GM21526 (cell line): ENCODE results near the gene PCNT.
"Not testable (repeated sequence)": the region's sequence is repeated elsewhere in the genome, so short reads cannot be mapped to it uniquely, and the experiment has no call there.

ENCODE experiments used
- ATAC-seq: cut with Tn5 transposase; IDR thresholded peaks from one replicate; pipeline ENCODE4 v1.9.1; 2021; ENCODE audit warnings: moderate library complexity; ENCODE audit not compliant: unreplicated experiment, low FRiP score

The PCNT gene

DNA sequence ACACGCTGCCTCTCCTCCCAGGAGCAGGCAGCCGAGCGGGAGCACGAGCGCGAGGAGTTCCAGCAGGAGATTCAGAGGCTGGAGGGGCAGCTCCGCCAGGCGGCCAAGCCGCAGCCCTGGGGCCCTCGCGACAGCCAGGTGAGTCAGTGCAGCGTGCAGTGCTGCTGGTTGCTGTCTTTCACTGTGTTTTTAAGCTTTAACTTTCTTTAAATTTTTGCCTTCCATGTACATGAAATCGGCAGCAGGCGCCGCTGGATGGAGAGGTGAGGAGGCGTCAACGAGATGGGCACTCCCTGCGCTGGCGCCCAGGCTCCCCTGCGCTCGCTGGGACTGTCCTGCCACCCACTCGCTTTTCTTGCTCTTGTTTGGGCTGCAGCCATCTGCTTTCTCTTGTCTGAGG is 74.0 kb downstream of the PCNT start:
- ATAC-seq: no peak

DNA sequence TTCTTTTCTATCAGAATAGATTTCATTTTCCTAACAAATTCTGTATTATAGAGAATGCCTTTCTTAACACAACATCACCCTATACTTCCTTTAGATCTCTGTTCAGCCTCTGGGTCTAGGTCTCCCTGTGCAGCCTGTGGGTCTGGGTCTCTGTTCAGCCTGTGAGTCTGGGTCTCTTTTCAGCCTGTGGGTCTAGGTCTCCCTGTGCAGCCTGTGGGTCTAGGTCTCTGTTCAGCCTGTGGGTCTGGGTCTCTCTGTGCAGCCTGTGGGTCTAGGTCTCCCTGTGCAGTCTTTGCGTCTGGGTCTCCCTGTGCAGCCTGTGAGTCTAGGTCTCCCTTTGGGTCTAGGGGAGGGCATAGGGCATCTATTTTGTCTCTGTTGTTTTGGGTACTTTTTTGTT is 75.2 kb downstream of the PCNT start:
- no peak for ATAC-seq

DNA sequence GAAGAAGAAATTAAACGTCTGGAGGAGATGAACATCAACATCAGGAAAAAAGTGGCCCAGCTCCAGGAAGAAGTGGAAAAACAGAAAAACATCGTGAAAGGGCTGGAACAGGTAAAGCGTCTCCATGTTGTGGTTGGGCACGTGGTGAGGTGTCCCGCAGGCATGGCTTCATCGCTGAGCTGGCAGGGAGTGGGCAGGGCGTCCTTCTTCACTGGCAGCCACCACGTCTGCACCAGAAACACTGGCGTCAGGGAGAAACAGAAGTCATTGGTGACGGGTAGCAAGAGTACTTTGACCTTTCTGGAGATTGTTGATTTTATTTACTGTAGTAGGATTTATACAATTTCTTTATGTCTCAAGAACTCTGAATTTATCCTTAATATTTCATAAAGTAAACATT is 75.7 kb downstream of the PCNT start:
- ATAC-seq: no peak

DNA sequence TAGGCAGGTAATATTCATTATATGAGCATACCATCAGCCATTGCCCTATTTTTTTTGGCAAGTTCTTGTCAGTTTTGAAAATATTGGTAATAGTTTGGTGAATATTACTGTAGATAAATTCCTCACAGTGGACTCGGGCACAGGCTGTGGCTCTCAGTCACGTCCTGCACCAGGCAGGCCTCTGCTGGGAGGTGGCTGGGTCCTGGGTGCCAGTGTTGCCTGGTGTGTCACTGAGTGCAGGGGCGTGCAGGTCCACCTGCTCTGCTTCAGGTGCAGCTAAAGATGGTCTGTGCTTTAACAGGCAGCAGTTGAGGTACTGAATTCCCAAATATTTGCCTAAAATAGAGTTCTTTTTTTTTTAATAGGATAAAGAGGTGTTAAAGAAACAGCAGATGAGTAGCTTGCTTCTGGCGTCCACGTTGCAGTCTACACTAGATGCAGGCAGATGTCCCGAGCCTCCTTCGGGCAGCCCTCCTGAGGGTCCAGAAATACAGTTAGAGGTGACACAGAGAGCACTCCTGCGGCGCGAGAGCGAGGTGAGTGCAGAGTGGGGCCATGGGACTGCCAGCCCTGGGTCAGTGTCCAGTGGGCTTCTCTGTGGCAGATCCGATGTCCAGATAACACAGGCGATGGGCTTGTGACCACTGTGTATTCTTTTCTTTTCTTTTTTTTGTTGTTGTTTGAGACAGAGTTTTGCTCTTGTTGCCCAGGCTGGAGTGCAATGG is 77.4 kb downstream of the PCNT start:
- no peak for ATAC-seq

DNA sequence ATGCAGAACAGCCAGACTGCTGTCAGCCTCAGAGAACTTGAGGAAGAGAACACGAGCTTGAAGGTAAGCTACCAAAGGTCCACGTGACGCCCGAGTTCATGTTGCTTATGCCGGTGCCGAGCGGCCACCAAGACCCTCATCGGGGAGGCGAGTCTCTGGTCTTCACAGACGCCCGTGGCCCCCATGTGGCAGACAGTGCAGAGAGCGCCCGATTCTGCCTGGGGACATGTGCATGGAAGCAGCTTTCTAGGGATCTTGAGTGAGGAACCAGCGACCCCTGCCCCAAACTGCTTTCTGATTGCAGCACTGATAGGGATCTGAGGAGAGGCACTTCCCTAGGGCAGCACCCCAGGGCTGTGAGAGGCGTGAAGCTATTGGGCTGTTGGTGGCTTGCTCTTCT is 78.5 kb downstream of the PCNT start:
- no peak for ATAC-seq

DNA sequence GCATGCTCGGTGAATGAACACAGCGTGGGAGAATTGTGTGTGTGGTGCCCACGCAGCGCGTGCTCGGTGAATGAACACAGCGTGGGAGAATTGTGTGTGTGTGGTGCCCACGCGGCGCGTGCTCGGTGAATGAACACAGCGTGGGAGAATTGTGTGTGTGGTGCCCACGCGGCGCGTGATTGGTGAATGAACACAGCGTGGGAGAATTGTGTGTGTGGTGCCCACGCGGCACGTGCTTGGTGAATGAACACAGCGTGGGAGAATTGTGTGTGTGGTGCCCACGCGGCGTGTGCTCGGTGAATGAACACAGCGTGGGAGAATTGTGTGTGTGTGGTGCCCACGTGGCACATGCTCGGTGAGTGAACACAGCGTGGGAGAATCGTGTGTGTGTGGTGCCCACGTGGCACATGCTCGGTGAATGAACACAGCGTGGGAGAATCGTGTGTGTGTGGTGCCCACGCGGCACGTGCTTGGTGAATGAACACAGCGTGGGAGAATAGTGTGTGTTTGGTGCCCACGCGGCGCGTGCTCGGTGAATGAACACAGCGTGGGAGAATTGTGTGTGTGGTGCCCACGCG is 79.4 kb downstream of the PCNT start:
- ATAC-seq: not testable (repeated sequence)

DNA sequence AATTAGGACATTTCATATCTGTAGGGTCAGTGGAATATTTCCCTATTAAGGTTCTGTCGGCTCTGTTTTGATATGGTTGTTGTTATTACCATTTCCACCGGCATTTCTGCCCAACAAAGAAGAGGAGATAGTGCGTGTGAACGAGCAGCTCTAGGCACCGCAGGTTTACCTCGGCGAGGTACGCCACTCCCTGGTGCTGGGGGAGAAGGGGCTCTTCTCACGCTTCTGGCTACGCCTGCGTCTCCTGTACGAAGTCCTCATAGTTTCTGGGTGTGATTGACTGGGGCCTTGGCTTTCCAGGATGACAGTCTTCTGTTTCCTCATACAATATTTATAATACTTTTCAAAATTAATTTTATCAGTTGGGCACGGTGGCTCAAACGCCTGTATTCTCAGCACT is 80.3 kb downstream of the PCNT start:
- ATAC-seq: no peak

DNA sequence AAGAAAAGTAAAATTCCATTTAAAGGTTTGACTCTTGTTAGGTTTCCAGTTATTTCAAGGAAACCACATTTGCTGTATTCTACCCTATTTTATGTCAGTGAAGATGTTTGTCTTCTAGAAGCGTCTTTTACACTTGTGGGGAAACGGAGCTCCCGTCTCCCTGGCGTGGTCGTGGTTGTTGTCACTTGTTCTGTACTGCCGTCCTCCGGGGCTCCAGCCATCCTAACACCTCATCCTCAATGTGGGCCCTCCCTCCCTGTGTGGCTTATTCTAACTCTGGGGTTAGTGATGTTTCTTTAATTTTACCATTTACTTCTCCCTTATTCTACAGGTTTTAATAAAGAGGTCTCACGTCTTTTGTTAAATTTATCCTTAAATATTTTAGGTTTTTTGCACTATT is 82.0 kb downstream of the PCNT start:
- ATAC-seq: no peak

DNA sequence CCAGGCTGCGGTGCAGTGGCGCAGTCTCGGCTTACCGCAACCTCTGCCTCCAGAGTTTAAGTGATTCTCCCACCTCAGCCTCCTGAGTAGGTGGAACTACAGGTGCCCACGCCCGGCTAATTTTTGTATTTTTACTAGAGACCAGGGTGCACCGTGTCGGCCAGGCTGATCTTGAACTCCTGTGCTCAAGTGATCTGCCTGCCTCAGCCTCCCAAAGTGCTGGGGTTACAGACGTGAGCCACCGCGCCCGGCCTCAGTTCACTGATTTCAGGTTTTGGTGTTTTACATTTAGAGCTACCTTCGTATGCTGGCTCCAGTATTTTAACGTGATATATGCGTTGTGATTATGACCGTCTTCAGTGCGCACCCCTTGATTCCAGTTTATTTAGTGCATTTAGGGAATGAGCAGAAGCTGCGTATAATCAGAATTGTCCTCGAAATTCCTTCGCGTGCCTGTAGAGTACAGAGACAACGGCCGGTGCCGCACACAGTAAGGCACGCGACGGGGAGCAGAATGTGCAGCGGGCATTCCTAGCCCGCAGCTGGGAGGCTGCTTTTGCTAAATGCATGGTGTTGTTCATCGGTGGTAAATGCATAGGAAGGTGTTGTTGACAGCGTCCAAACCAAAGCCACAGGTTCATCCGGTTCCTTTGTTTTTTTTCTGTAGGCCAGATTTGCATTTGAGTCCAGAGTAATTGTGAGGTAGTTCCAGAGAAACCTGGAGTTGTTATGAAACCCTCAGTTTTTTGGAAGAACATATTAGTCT is 85.9 kb downstream of the PCNT start:
- ATAC-seq: no peak

DNA sequence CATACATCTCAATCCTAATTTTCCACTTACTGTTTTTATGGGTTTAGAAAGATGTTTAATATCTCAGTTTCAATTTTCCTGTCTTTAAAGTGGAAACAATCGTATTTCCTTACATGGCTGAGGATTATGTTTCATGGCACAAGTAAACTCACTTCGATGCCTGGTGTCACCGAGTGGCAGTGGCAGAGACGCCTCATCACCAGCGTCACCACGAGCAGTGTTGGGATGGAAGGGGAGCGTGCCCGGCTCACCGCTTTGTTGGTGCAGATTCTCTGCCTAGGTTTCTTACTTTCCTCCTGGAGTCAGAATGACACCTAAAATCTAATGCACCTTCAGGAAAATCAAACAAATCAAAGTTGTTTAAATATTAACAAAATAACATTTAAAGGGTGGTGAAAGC is 86.6 kb downstream of the PCNT start:
- no peak for ATAC-seq

DNA sequence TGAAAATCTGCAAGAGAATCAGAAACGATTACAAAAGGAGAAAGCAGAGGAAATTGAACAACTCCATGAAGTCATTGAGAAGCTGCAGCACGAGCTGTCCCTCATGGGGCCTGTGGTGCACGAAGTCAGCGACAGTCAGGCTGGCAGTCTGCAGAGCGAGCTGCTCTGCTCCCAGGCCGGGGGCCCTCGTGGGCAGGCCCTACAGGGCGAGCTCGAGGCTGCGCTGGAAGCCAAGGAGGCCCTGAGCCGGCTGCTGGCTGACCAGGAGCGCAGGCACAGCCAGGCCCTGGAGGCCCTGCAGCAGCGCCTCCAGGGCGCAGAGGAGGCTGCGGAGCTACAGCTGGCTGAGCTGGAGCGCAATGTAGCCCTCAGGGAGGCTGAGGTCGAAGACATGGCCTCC is 87.3 kb downstream of the PCNT start:
- ATAC-seq: no peak

DNA sequence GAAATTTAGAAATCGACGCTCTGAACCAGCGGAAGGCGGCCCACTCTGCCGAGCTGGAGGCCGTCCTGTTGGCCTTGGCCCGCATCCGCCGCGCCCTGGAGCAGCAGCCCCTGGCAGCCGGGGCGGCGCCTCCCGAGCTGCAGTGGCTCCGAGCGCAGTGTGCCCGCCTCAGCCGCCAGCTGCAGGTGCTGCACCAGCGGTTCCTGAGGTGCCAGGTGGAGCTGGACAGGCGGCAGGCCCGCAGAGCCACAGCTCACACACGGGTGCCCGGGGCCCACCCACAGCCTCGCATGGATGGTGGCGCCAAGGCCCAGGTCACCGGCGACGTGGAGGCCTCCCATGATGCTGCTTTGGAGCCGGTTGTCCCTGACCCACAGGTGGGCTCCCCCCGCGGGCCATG is 87.7 kb downstream of the PCNT start:
- no peak for ATAC-seq

DNA sequence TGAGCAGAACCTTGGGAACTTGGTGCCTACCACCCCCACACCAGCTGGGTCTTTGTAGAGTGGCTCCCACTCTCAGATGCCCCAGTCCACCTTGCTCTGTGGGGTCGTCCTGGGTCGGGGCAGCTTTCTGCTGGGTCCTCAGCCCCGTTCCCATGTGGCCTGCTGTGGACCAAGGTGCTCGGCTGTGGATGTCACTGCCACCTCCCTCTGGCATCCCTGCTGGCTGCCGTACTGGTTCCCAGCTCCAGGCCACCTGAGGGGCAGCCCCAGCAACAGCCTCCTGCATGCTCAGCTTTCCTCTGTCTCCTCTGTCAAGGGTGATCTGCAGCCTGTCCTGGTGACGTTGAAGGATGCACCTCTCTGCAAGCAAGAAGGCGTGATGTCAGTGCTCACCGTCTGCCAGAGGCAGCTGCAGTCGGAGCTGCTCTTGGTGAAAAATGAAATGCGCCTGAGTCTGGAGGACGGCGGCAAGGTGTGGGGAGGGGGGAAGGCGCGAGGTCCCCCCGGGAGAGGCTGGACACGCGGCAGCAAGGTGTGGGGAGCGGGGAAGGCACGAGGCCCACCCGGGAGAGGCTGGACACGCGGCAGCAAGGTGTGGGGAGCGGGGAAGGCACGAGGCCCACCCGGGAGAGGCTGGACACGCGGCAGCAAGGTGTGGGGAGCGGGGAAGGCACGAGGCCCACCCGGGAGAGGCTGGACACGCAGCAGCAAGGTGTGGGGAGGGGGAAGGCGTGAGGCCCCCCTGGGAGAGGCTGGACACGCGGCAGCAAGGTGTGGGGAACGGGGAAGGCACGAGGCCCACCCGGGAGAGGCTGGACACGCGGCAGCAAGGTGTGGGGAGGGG is 88.8 kb downstream of the PCNT start:
- ATAC-seq: no peak

DNA sequence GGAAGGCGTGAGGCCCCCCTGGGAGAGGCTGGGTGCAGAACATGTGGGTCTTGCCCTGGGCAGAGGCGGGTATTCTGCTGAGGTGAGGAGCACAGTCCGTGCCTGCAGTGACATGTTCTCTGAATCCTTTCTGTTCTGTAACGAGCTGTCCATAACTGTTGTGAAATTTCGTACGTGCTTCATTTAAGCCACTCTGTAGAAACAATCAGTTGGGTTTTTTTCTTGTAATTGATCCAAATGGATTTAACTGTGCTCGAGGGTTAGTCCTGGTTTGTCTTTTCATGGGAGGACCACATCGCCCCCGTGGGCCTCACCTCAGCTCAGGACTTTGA is 89.4 kb downstream of the PCNT start:
- ATAC-seq: no peak

DNA sequence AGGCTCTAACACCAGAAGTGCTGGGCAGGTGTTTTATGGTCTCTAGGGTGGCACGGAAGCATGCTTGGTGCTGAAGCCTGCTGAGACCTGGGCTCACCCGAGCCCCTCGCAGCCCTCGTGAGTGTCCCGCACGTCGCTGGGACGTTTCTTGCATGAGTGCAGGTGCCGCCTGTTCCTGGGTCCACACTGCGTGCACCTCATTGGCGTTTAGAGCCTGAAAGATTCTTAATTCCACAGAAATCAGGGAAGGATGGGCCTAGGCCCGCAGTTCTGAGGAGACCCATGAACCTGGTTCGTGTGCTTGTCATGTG is 91.0 kb downstream of the PCNT start:
- no peak for ATAC-seq

DNA sequence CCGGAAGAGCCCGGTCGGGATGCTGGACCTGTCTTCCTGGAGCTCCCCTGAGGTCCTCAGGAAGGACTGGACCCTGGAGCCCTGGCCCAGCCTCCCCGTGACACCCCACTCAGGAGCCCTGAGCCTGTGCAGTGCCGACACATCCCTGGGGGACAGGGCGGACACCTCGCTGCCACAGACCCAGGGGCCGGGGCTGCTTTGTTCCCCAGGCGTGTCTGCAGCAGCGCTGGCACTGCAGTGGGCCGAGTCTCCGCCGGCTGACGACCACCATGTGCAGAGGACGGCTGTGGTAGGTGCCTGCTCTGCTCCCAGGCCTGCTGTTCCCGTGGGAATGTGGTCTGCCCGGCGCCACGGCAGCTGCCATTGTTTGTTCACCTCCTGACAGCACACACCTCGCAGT is 92.6 kb downstream of the PCNT start:
- no peak for ATAC-seq

DNA sequence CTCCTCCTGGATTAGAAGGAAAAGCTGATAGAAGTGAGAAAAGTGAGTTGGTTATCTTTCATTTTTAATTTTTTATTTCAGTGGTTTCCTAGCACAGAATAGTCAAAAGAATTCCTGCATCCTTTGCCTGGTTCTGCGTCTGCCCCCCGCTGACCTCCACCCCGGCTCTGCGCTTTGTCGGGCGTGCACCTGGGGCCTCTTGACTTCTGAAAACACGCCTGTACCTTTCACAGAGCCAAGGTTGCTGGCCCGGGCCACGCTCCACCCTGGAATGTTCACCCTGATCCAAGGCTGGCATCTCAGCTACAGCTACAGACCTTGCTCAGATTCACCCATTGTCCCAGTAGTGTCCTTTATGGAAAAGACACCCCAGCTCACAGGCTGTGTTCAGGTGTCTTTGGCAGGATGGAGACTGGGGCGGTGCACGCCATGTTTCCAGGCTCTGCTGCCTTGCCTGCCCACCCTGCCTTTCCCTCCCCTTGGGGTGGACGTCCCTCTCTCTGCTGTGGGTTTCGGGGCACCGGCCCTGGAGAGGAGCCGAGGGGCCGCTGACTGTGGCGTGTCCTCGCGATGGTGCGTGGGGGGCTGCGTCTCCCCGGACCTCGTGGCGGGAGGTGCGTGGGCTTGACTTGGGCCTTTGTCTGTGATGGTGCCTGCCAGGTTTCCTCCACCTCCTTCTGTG is 94.5 kb downstream of the PCNT start:
- no peak for ATAC-seq

DNA sequence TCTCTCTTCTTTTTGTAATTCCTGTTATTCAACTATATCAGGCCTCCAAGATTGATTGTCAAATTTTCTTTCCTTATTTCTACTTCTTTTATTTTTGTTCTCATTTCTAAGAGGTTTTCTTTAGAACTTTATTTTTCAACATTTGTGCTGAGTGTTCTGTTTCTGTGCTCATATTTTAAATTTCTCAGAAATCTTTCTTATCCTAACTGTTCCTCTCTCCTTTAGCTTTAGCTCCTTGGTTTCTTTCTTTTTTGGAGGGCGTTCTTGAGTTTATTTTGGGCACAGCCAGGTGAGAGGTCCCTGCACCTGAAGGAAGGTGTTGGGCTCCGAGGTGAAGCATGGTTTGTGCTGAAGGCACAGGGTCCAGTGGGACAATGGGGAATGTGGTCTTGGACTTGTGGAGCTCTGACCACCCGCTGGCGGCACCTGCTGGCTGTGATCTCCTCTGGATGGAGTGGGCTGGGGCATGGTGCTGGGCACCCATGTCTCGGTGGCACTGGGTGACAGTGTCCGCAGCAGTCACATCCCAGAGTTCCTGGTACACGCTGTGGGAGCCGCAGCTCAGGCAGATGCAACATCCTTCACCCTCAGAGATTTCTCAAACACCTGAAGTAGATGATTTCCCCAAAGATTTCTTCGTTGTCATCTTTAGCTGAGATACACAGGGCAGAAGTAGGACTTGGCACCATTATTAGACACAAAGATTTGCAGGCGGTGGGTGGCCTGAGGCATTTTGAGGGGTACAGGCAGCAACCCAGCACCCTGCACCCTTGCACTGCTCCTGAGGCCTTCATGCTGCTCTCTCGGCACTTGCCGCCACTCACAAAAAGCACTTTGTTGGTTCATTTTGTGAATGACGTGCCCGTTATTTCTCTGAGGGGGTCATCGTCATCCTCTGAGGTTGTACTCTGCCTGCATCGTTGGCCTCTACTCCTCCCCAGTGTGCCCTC is 96.6 kb downstream of the PCNT start:
- ATAC-seq: no peak

DNA sequence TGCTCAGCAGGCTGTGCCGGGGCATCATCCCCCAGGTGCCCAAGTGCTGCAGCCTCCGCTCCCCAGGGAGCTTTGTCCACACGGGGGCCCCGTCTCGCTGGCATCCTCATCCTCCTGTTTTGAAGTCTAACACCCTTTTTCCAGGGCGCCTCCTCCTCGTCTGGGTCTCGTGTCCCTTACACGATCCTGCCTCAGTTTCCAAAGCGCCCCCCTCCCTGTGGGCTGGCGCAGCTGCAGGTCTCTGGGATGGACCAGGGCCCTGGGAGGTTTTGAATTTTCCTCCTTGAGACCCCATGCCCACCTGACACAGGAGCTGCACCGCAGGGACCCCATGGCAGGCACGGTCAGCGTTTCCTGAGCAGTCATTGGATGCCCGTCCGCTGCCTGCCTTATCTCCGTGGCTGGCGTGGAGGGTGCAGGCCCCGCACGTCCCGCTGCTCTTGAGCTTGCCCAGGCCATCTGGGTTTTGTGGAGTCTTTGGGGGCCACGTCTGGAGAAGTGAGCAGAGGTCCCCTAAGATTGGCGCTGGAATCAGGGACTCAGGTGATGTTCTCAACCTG is 97.3 kb downstream of the PCNT start:
- ATAC-seq: no peak
